ENCODE results near the gene FAM133A.

The FAM133A gene

GRCh38 chrX:93673869-93674271, at the start of gene FAM133A:
FAM133A (plus strand) TSS chrX:93674206; CDS start chrX:93709420, 35,214 bp downstream.
- no peak for TF ChIP-seq FOXM1 (IDR thresholded peaks at IDR 0.05; ENCODE audit: borderline replicate concordance, low read depth)
- no peak for TF ChIP-seq CEBPB (IDR thresholded peaks at IDR 0.05)
- TF ChIP-seq MAX (IDR thresholded peaks at IDR 0.05): no peak
- no peak for TF ChIP-seq RAD21 (IDR thresholded peaks at IDR 0.05; ENCODE audit: low read depth)
- no peak for TF ChIP-seq USF1 (IDR thresholded peaks at IDR 0.05)
- no peak for TF ChIP-seq TAF1 (IDR thresholded peaks at IDR 0.05; ENCODE audit: low read depth)
- no peak for TF ChIP-seq EGR1 (IDR thresholded peaks at IDR 0.05)
- TF ChIP-seq NFIC (IDR thresholded peaks at IDR 0.05): no peak
- TF ChIP-seq TCF12 (IDR thresholded peaks at IDR 0.05; ENCODE audit: low read depth): no peak
- no peak for TF ChIP-seq CREB1 (IDR thresholded peaks at IDR 0.05; ENCODE audit: low read depth)
- TF ChIP-seq EP300 (IDR thresholded peaks at IDR 0.05; ENCODE audit: borderline replicate concordance): no peak

- TF ChIP-seq NFIC (IDR thresholded peaks at IDR 0.05) (no peak), TAF1 (IDR thresholded peaks at IDR 0.05; ENCODE audit: low read depth) (no peak), EGR1 (IDR thresholded peaks at IDR 0.05) (no peak), MAX (IDR thresholded peaks at IDR 0.05) (no peak), USF1 (IDR thresholded peaks at IDR 0.05) (no peak), CREB1 (IDR thresholded peaks at IDR 0.05; ENCODE audit: low read depth) (no peak), YY1 (IDR thresholded peaks at IDR 0.05; ENCODE audit: low read depth) (no peak), FOXM1 (IDR thresholded peaks at IDR 0.05; ENCODE audit: borderline replicate concordance, low read depth) (no peak)
These were observed 36.4 kb upstream of the FAM133A start for GRCh38 chrX:93637591-93637990.

GRCh38 chrX:93649381-93649780, 24.6 kb upstream of the FAM133A start:
- TF ChIP-seq EP300 (IDR thresholded peaks at IDR 0.05; ENCODE audit: borderline replicate concordance) (no peak), MAX (IDR thresholded peaks at IDR 0.05) (no peak), CEBPB (IDR thresholded peaks at IDR 0.05) (no peak), USF1 (IDR thresholded peaks at IDR 0.05) (no peak), EGR1 (IDR thresholded peaks at IDR 0.05) (no peak), RAD21 (IDR thresholded peaks at IDR 0.05; ENCODE audit: low read depth) (no peak), TAF1 (IDR thresholded peaks at IDR 0.05; ENCODE audit: low read depth) (no peak), YY1 (IDR thresholded peaks at IDR 0.05; ENCODE audit: low read depth) (no peak), TEAD4 (IDR thresholded peaks at IDR 0.05) (no peak), REST (IDR thresholded peaks at IDR 0.05; ENCODE audit: low read depth) (no peak), ZBTB7A (IDR thresholded peaks at IDR 0.05; ENCODE audit: low read depth) (no peak), FOXM1 (IDR thresholded peaks at IDR 0.05; ENCODE audit: borderline replicate concordance, low read depth) (no peak), NFIC (IDR thresholded peaks at IDR 0.05) (no peak), CREB1 (IDR thresholded peaks at IDR 0.05; ENCODE audit: low read depth) (no peak), TCF12 (IDR thresholded peaks at IDR 0.05; ENCODE audit: low read depth) (no peak)

GRCh38 chrX:93660575-93660974, 13.4 kb upstream of the FAM133A start:
- TF ChIP-seq EGR1 (IDR thresholded peaks at IDR 0.05): no peak
- TF ChIP-seq CEBPB (IDR thresholded peaks at IDR 0.05): no peak
- TF ChIP-seq CREB1 (IDR thresholded peaks at IDR 0.05; ENCODE audit: low read depth): no peak
- TF ChIP-seq USF1 (IDR thresholded peaks at IDR 0.05): no peak
- TF ChIP-seq TEAD4 (IDR thresholded peaks at IDR 0.05): no peak
- TF ChIP-seq MAX (IDR thresholded peaks at IDR 0.05): no peak
- TF ChIP-seq RAD21 (IDR thresholded peaks at IDR 0.05; ENCODE audit: low read depth): no peak
- no peak for TF ChIP-seq FOXM1 (IDR thresholded peaks at IDR 0.05; ENCODE audit: borderline replicate concordance, low read depth)
- no peak for TF ChIP-seq TAF1 (IDR thresholded peaks at IDR 0.05; ENCODE audit: low read depth)
- no peak for TF ChIP-seq ZBTB7A (IDR thresholded peaks at IDR 0.05; ENCODE audit: low read depth)
- no peak for TF ChIP-seq NFIC (IDR thresholded peaks at IDR 0.05)
- no peak for TF ChIP-seq YY1 (IDR thresholded peaks at IDR 0.05; ENCODE audit: low read depth)
- TF ChIP-seq TCF12 (IDR thresholded peaks at IDR 0.05; ENCODE audit: low read depth): no peak
- TF ChIP-seq REST (IDR thresholded peaks at IDR 0.05; ENCODE audit: low read depth): no peak
- TF ChIP-seq EP300 (IDR thresholded peaks at IDR 0.05; ENCODE audit: borderline replicate concordance): no peak
